ENCODE results near the gene EHBP1.

- TF ChIP-seq CTCF (IDR thresholded peaks at IDR 0.05) (no peak), POLR2A (IDR thresholded peaks at IDR 0.05) (no peak), EP300 (IDR thresholded peaks at IDR 0.05) (no peak)
Observed at GRCh38 chr2:62692225-62692624, 13.3 kb upstream of the EHBP1 start.
